ENCODE results near the gene SIRPB2. TPM values are rescaled to one million over a fixed set of nuclear protein-coding genes. Genes with fewer than 3 reads are reported as not detected.

SIRPB2 gene
- total and polyA plus RNA-seq, 4 donors: 0.99 to 4.4 (median 2.2) TPM

- no peak for TF ChIP-seq REST (IDR thresholded peaks at IDR 0.05)
- no peak for TF ChIP-seq TAF1 (conservative IDR thresholded peaks at IDR 0.05)
- no peak for TF ChIP-seq NR2F2 (IDR thresholded peaks at IDR 0.05)
- no peaks in the 10 kb centered on the region for H3K9me3 ChIP-seq (ENCODE audit: control insufficient read depth in 4 of 4, low read length in 3 of 4)
- WGBS: 54% methylated on average over 1 of the region's 1 CpG
- H3K27ac ChIP-seq (ENCODE audit: low read depth in 1 of 2, low read length in 2 of 2): no peak overlapping the region
- H3K36me3 ChIP-seq (ENCODE audit: control insufficient read depth in 4 of 4, insufficient read depth in 3 of 4, low read depth in 1 of 4, low read length in 3 of 4): no peaks in the 10 kb centered on the region
- no peak overlapping the region for H3K4me3 ChIP-seq (ENCODE audit: low read depth in 1 of 3, low read length in 3 of 3)
- H3K4me1 ChIP-seq (ENCODE audit: control insufficient read depth in 4 of 4, insufficient read depth in 4 of 4, low read length in 3 of 4): no peaks in the 10 kb centered on the region
- H3K9ac ChIP-seq (ENCODE audit: low read depth in 1 of 2, low read length in 2 of 2): no peak overlapping the region
- H3K27me3 ChIP-seq (ENCODE audit: control insufficient read depth in 4 of 4, insufficient read depth in 4 of 4, low read length in 3 of 4): no peaks in the 10 kb centered on the region
- no peak for DNase-seq (ENCODE audit: low spot score)
These were observed 60.1 kb downstream of the SIRPB2 start for GRCh38 chr20:1431158-1431557.

- no peak for DNase-seq (ENCODE audit: low spot score)
- no peaks in the 10 kb centered on the region for H3K9me3 ChIP-seq (ENCODE audit: control insufficient read depth in 4 of 4, low read length in 3 of 4)
- no peak overlapping the region for H3K9ac ChIP-seq (ENCODE audit: low read depth in 1 of 2, low read length in 2 of 2)
- H3K27ac ChIP-seq (ENCODE audit: low read depth in 1 of 2, low read length in 2 of 2): no peak overlapping the region
- 91% methylated on average over 1 of the region's 1 CpG for WGBS
- TF ChIP-seq SP1 (IDR thresholded peaks at IDR 0.05) (no peak), FOXA2 (IDR thresholded peaks at IDR 0.05) (no peak), FOXA1 (IDR thresholded peaks at IDR 0.05) (no peak), CTCF (IDR thresholded peaks at IDR 0.05; ENCODE audit: low read depth, low read length, missing input control) (no peak), RAD21 (IDR thresholded peaks at IDR 0.05) (no peak), NR2F2 (IDR thresholded peaks at IDR 0.05) (no peak), HNF4A (conservative IDR thresholded peaks at IDR 0.05) (no peak), JUND (IDR thresholded peaks at IDR 0.05) (no peak)
- no peak overlapping the region for H3K4me3 ChIP-seq (ENCODE audit: low read depth in 1 of 3, low read length in 3 of 3)
- no peaks in the 10 kb centered on the region for H3K27me3 ChIP-seq (ENCODE audit: control insufficient read depth in 4 of 4, insufficient read depth in 4 of 4, low read length in 3 of 4)
- no peaks in the 10 kb centered on the region for H3K4me1 ChIP-seq (ENCODE audit: control insufficient read depth in 4 of 4, insufficient read depth in 4 of 4, low read length in 3 of 4)
- no peaks in the 10 kb centered on the region for H3K36me3 ChIP-seq (ENCODE audit: control insufficient read depth in 4 of 4, insufficient read depth in 3 of 4, low read depth in 1 of 4, low read length in 3 of 4)
These were observed 61.2 kb downstream of the SIRPB2 start for GRCh38 chr20:1430004-1430451.

- H3K9me3 ChIP-seq (ENCODE audit: control insufficient read depth in 4 of 4, low read length in 3 of 4): no peaks in the 10 kb centered on the region
- DNase-seq (ENCODE audit: low spot score): no peak
- 85% methylated on average over 4 of the region's 4 CpGs for WGBS
- H3K9ac ChIP-seq (ENCODE audit: low read depth in 1 of 2, low read length in 2 of 2): no peak overlapping the region
- no peaks in the 10 kb centered on the region for H3K27me3 ChIP-seq (ENCODE audit: control insufficient read depth in 4 of 4, insufficient read depth in 4 of 4, low read length in 3 of 4)
- no peak overlapping the region for H3K4me3 ChIP-seq (ENCODE audit: low read depth in 1 of 3, low read length in 3 of 3)
- H3K27ac ChIP-seq (ENCODE audit: low read depth in 1 of 2, low read length in 2 of 2): no peak overlapping the region
- no peaks in the 10 kb centered on the region for H3K4me1 ChIP-seq (ENCODE audit: control insufficient read depth in 4 of 4, insufficient read depth in 4 of 4, low read length in 3 of 4)
- no peaks in the 10 kb centered on the region for H3K36me3 ChIP-seq (ENCODE audit: control insufficient read depth in 4 of 4, insufficient read depth in 3 of 4, low read depth in 1 of 4, low read length in 3 of 4)
- TF ChIP-seq MAX (IDR thresholded peaks at IDR 0.05) (no peak), TAF1 (conservative IDR thresholded peaks at IDR 0.05) (no peak), REST (IDR thresholded peaks at IDR 0.05) (no peak), GABPA (IDR thresholded peaks at IDR 0.05 in 1 of 2, conservative IDR thresholded peaks at IDR 0.05 in 1 of 2) (no peak), NR2F2 (IDR thresholded peaks at IDR 0.05) (no peak), ZBTB33 (IDR thresholded peaks at IDR 0.05) (no peak), CTCF (IDR thresholded peaks at IDR 0.05; ENCODE audit: low read depth, low read length, missing input control) (no peak)
These were observed 62.0 kb downstream of the SIRPB2 start for GRCh38 chr20:1429143-1429728.
